SK-N-MC (cell line): ENCODE data around the gene OR11G2.
"Not testable (repeated sequence)": the region's sequence is repeated elsewhere in the genome, so short reads cannot be mapped to it uniquely, and the experiment has no call there.

ENCODE experiments used
- DNase-seq: peaks from one replicate; pipeline ENCODE4 v3.0.0-alpha.2; 2011; ENCODE audit warnings: low read depth, low spot score
- H3K27ac ChIP-seq: fragments of 200-600 bp; sonication (generic); 2 replicates; pipeline ENCODE4 v1.5.1; 2016; ENCODE audit warnings: mixed run types
- H3K36me3 ChIP-seq: fragments of 200-600 bp; sonication (generic); 2 replicates; pipeline ENCODE4 v1.6.1; 2017; ENCODE audit warnings: antibody characterized with exemption, low read length, mixed read lengths; ENCODE audit not compliant: insufficient read depth
- H3K4me3 ChIP-seq: fragments of 200-600 bp; sonication (generic); 2 replicates; pipeline ENCODE4 v1.5.1; 2016
- H3K9ac ChIP-seq: fragments of 200-600 bp; sonication (generic); 2 replicates; pipeline ENCODE4 v1.8.0; 2017; ENCODE audit warnings: mixed run types, mixed read lengths; ENCODE audit not compliant: insufficient read length
- H3K9me3 ChIP-seq: fragments of 200-600 bp; sonication (generic); 2 replicates; pipeline ENCODE4 v1.6.1; 2017; ENCODE audit warnings: low read depth, mild to moderate bottlenecking, antibody characterized with exemption, low read length, moderate library complexity, mixed read lengths
- EZH2 ChIP-seq: fragments of 200-600 bp; sonication (generic); IDR thresholded peaks from one replicate; pipeline ENCODE4 v1.6.1; 2017; ENCODE audit warnings: antibody characterized with exemption
- FOXP2 ChIP-seq: optimal IDR thresholded peaks from 2 replicates; pipeline ENCODE3; 2011; ENCODE audit warnings: mild to moderate bottlenecking, moderate library complexity; ENCODE audit not compliant: insufficient read depth; ENCODE audit errors: extremely low read length, control extremely low read depth
- POLR2AphosphoS5 ChIP-seq: IDR thresholded peaks from 2 replicates; pipeline ENCODE4 v1.6.1; 2012; ENCODE audit warnings: mild to moderate bottlenecking, low read depth, low read length, borderline replicate concordance

Gene OR11G2

DNA sequence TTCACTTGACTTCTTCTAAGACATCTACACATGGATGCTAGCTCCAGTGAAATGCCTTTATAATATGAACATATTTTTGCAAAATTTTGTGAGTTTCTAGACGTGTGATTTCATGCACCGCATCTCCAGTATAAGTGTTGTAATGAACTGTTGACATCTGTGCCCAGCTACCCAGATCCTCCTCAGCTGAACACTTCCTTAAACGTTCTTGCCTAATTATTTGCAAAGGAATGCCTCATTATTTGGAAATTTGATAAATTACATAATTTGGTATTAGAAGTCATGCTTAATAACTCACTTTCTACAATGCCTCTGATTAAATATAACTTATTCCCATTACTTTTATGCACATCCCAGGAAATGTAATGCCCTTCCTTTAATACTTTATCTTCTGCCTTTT lies 14.0 kb downstream of the OR11G2 start:
- H3K9me3 ChIP-seq: no peaks in the 10 kb centered on the region
- no peaks in the 10 kb centered on the region for H3K36me3 ChIP-seq
- H3K27ac ChIP-seq: no peak overlapping the region
- no peak for TF ChIP-seq POLR2AphosphoS5
- no peak for TF ChIP-seq FOXP2
- H3K4me3 ChIP-seq: no peak overlapping the region
- no peak for DNase-seq
- no peak overlapping the region for H3K9ac ChIP-seq

DNA sequence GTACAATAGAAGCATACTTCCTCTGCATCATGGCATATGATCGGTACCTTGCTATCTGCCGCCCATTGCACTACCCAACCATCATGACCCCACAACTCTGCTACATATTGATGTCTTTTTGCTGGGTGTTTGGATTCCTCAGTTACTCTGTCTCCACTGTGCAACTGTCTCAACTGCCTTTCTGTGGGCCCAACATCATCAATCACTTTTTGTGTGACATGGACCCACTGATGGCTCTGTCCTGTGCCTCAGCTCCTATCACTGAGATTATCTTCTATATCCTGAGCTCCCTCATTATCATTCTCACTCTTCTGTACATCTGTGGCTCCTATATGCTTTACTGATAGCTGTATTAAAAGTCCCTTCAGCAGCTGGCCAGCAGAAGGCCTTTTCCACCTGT lies 18.9 kb downstream of the OR11G2 start:
- Histone ChIP-seq H3K27ac (no peak overlapping the region), H3K36me3 (no peaks in the 10 kb centered on the region), H3K9me3 (no peaks in the 10 kb centered on the region), H3K9ac (no peak overlapping the region), H3K4me3 (no peak overlapping the region)
- TF ChIP-seq EZH2 (no peak), FOXP2 (no peak), POLR2AphosphoS5 (no peak)
- DNase-seq: no peak

DNA sequence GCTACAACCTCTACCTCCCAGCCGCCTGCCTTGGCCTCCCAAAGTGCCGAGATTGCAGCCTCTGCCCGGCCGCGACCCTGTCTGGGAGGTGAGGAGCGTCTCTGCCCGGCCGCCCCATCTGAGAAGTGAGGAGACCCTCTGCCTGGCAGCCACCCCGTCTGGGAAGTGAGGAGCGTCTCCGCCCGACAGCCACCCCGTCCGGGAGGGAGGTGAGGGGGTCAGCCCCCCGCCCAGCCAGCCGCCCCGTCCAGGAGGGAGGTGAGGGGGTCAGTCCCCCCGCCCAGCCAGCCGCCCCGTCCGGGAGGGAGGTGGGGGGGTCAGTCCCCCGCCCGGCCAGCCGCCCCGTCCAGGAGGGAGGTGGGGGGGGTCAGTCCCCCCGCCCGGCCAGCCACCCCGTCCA lies 21.7 kb downstream of the OR11G2 start:
- not testable (repeated sequence) for H3K9me3 ChIP-seq, H3K27ac ChIP-seq, H3K36me3 ChIP-seq, DNase-seq, H3K4me3 ChIP-seq, H3K9ac ChIP-seq

DNA sequence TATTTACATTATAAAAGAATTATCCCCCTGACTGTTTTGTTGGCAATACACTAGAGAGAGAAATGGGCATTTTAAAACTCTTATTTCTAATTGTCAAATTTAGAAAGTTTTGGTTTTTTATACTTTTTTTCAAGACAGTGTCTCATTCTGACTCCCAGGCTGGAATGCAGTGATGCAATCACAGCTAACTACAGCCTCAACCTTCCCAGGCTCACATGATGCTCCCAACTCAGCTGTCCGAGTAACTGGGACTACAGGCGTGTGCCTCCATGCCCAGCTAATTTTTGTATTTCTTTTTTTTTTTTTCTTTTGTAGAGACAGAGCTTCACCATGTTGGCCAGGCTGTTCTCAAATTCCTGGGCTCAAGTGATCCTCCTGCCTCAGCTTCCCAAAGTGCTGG lies 24.5 kb downstream of the OR11G2 start:
- Histone ChIP-seq H3K9ac (no peak overlapping the region), H3K4me3 (no peak overlapping the region), H3K9me3 (no peaks in the 10 kb centered on the region), H3K36me3 (no peaks in the 10 kb centered on the region), H3K27ac (no peak overlapping the region)
- no peak for TF ChIP-seq EZH2
- no peak for TF ChIP-seq FOXP2
- no peak for DNase-seq

DNA sequence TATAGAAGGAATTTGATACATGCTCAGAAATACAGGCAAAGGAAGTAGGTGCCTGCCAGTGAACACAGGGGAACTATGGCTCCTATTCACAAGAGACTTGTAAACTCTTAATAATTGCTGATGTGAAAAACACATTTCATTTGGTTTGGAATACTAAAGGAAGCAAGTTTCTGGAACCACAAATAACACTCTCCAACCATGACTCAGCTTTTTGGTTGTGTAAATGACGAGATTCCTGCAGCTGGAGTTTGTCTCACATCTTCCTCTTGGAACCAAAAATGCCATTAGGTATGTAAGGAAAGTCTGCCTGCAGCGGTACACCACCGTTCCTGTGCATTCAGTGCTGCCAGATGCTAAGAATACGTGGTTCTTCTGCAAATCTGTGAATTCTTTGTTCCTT lies 28.3 kb downstream of the OR11G2 start:
- peak; percentile 51 for DNase-seq
- H3K9me3 ChIP-seq: no peaks in the 10 kb centered on the region
- H3K27ac ChIP-seq: peak overlapping the region; percentile 46; the same call in 1 of the 2 replicates
- H3K36me3 ChIP-seq: no peaks in the 10 kb centered on the region
- H3K9ac ChIP-seq: peak overlapping the region; percentile 14
- peak overlapping the region; percentile 66 for H3K4me3 ChIP-seq
- no peak for TF ChIP-seq POLR2AphosphoS5
- no peak for TF ChIP-seq FOXP2
- no peak for TF ChIP-seq EZH2

DNA sequence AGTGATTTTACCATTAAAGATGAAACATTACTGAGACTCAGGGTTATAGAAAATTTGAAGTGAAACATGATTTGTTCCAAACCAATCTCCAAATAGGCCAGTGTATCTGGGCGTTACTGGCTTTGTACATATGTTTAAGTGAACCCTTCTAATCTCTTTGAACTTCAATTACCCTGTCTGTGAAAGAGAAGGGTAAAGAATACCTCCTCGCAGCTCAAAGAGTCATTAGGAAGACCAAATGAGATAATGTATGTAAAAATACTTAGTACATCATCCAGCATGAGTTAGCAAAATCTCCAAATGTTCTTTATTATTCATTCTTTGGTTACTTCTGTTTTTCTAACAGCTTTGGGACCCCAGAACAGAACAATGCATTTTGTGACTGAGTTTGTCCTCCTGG lies 32.7 kb downstream of the OR11G2 start, which contains the start of gene OR11H6:
Gene OR11H6 (plus strand): TSS at position 301 of the 400 bp plus-strand sequence. CDS start 0 bp downstream, at position 301.
- no peak within 1 kb of the TSS for H3K4me3 ChIP-seq
- no peaks in the 10 kb centered on the region for H3K36me3 ChIP-seq
- no peak for DNase-seq
- no peak within 1 kb of the TSS for H3K9ac ChIP-seq
- no peak within 1 kb of the TSS for H3K27ac ChIP-seq
- TF ChIP-seq FOXP2: no peak
- no peak for TF ChIP-seq POLR2AphosphoS5
- no peak for TF ChIP-seq EZH2
- no peaks in the 10 kb centered on the region for H3K9me3 ChIP-seq

DNA sequence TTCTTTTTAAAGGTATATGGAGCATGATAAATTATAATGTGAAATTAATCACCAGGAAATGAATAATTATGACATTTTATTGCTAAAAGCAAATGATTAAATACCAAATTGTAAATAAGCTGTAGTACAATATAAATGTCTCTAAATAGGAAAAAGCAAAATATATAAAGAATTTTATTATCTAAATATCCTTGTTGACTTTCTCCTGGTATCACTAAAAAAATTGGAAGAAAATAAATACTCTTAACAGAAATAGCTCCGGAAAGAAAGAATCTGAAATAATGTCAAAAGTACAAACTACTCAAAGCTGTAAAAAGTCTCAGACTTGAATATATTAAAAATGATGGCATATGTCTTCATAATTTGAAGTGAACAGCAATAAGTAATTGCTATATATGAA lies 38.0 kb downstream of the OR11G2 start, which contains the start of gene OR11H7:
Gene OR11H7 (plus strand): TSS at position 301 of the 400 bp plus-strand sequence.
- DNase-seq: no peak
- Histone ChIP-seq H3K4me3 (no peak within 1 kb of the TSS), H3K9me3 (no peaks in the 10 kb centered on the region), H3K9ac (no peak within 1 kb of the TSS), H3K36me3 (no peaks in the 10 kb centered on the region), H3K27ac (no peak within 1 kb of the TSS)
- TF ChIP-seq POLR2AphosphoS5 (no peak), FOXP2 (no peak), EZH2 (no peak)

DNA sequence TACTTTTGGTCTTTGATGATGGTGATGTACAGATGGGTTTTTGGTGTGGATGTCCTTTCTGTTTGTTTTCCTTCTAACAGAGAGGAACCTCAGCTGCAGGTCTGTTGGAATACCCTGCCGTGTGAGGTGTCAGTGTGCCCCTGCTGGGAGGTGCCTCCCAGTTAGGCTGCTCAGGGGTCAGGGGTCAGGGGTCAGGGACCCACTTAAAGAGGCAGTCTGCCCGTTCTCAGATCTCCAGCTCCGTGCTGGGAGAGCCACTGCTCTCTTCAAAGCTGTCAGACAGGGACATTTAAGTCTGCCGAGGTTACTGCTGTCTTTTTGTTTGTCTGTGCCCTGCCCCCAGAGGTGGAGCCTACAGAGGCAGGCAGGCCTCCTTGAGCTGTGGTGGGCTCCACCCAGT lies 44.7 kb downstream of the OR11G2 start:
- H3K27ac ChIP-seq, H3K9me3 ChIP-seq, H3K4me3 ChIP-seq, H3K36me3 ChIP-seq, H3K9ac ChIP-seq, DNase-seq: not testable (repeated sequence)

DNA sequence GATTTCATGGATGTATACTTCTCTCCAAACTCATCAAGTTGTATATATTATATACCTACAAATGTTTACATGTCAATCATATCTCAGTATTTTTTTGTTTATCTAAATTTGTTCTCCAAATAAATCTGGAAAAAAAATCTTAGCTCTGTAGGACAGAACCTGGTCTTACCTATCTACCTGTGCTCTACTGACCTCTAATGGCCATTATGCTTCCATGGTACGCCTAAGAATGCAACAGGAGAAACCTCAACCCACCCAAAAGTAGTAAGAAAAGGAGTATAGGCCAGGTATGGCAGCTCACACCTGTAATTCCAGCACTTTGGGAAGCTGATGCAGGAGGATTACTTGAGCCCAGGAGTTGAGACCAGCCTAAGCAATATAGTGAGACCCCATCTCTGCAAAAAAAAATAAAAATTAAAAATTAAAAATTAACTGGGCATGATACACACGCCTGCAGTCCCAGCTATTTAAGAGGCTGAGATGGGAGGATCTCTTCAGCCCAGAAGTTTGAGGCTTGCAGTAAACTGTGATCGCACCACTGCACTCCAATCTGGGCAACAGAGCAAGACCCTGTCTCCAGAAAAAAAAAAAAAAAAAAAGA lies 57.0 kb downstream of the OR11G2 start:
- no peaks in the 10 kb centered on the region for H3K36me3 ChIP-seq
- no peak overlapping the region for H3K4me3 ChIP-seq
- no peak overlapping the region for H3K9ac ChIP-seq
- H3K27ac ChIP-seq: no peak overlapping the region
- H3K9me3 ChIP-seq: no peaks in the 10 kb centered on the region
- DNase-seq: no peak
- TF ChIP-seq EZH2 (no peak), POLR2AphosphoS5 (no peak), FOXP2 (no peak)
